ENCODE data around the gene CCSER1.
"Not testable (repeated sequence)": the region's sequence is repeated elsewhere in the genome, so short reads cannot be mapped to it uniquely, and the experiment has no call there.

CCSER1 gene

DNA sequence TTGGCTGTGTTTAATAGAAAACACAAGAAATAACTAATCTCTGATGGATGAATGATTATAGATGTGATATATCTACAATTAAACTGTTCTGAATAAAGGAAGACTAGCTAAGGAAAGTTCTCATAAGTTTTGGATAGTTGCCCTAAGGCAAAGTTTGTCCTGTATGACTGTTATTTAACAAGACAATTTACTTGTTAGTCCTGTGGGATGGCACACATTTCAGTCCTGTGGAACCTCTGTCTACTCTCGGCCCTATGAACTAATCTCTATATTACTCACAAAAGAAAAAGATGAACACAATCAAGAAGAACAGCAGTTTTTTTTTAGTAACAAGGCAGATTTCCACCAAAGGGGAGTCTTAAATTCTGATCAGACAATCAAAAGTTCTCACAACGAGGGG, 314.6 kb downstream of the CCSER1 start:
- DNase-seq: no peak

DNA sequence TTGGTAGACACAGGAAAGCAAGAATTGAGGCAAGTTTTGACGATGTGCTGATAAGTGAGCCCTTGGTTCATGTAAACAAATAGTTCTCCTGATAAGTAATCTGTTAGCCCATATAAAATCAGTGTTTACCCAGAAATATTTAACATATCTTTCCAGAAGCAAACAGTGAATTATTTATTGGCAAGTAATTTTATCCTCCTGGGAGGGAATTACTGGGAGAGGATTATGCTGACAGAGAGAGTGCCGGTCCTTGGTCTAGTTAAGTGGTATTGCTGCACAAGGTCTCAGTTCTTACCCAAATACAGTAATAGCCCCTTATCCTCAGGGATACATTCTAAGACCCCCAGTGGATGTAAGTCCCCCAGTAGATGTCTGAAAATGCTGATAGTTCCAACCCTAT, 315.4 kb downstream of the CCSER1 start:
- no peak for DNase-seq

DNA sequence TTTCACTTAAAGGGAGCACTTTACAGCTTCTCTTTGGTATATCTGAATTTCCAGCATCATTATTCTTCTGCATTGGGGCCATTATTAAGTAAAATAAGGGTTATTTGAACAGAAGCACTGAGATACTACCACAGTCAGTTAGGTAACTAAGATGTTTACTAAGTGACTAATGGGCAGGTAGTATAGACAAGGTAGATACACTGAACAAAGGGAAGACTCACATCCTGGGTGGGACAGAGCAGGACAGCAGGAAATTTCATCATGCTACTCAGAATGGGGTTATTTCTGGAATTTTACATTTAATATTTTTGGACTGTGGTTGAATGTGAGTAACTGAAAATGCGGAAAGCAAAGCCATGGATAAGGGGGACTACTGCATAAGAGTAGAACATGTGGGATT, 316.0 kb downstream of the CCSER1 start:
- DNase-seq: no peak

GRCh38 chr4:90444904-90445303, 317.7 kb downstream of the CCSER1 start:
- DNase-seq: no peak

GRCh38 chr4:90445380-90445779, 318.2 kb downstream of the CCSER1 start:
- DNase-seq: no peak

DNA sequence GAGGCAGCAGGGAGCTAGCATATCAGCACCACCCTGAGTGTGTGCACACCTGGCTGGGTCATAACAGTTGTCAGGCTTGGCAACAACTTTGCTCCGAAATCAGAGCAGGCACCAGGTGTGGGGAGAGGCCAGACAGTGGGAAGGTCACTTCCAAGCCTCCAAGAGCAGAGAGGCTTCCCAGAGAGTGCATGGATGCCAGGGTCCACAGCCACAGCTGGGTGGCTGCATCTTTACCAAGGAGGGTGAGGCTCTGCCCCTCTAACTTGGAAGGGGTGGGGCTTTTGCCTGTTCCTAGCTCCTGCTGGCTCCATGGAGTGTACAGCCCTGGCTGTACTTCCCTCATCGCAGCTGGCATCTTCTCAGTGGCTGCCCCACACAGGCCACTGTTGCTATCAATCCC, 322.4 kb downstream of the CCSER1 start:
- DNase-seq: no peak

DNA sequence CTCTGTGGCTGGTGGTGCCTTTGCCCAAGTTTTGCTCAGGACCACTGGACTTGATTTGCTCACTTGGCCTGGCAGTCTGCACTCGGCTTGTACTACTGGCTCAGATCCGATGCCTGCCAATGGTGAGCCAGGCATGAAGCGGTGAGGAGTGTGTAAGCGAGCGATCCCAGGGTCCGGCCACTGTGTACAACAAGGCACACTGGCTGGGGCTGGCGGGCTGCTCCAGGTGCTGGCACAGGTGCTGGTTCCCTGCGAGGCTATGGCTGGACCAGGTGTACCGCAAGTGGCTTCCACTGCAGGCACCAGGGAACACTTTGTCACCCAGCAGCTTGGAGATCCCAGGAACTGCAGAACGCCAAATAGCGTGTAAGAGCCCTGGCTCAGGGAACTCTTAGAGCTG, 329.7 kb downstream of the CCSER1 start:
- DNase-seq: no peak

GRCh38 chr4:90457817-90458216, 330.6 kb downstream of the CCSER1 start:
- no peak for DNase-seq

- DNase-seq: no peak
These were observed 331.4 kb downstream of the CCSER1 start for GRCh38 chr4:90458576-90458975.

- no peak for DNase-seq
These were observed 347.3 kb downstream of the CCSER1 start for GRCh38 chr4:90474484-90474883.

DNA sequence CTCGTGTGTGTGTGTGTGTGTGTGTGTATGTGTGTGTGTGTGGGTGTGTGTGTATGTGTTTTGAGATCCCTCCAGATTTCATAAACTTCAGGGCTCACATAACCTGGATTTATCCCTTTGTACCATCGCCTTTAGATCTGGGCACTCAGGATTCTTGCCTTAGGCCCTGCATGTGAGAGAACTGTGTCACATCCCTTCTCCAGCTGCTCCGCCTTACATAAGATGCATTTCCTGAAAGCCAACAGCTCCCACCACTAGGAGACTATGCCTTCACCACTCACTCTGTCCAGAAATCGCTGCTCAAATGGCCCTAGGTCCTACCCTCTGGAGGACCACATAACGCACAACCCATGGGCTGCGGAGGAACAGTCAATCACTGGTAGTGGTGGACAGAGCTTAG, 348.8 kb downstream of the CCSER1 start:
- no peak for DNase-seq

DNA sequence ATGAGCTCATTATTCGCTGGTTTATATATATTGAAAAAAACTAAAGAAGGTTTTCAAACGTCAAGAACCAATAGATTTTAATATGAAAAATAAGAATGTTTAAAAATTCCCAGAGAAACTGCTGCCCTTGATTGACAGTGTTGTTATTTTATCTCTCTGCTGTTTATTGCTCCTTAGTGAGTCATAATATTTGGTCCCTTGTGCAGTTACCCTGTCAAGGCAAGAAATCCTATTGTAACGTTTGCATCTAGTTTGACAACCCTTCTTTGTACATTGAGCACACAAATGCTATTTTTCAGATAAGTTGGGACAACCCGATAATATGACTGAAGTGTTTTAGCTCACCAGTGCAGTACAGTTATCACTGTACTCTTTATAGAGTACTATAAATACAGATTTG, 349.4 kb downstream of the CCSER1 start:
- no peak for DNase-seq

GRCh38 chr4:90484894-90485293, 357.7 kb downstream of the CCSER1 start:
- not testable (repeated sequence) for DNase-seq

GRCh38 chr4:90486346-90486745, 359.2 kb downstream of the CCSER1 start:
- DNase-seq: no peak

- DNase-seq: no peak
These were observed 368.0 kb downstream of the CCSER1 start for GRCh38 chr4:90495211-90495610.

DNA sequence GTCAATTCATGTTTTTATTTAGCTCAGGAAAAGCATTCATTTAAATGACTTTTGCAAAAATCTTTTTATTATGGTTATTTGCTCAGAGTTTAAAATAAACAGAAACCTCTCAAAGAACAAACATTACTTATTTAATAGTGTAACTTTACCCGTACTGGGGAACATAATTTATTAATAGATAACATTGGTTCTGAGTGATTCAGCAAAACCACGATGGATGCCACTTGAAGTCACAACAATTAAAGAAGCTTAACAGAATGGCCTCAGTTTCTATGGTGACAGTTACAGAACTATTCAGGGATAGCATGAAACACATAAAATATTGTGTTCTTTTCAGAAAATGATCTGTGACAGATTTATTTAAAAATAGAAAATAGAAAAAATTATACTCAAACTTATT, 368.7 kb downstream of the CCSER1 start:
- no peak for DNase-seq

GRCh38 chr4:90498175-90498574, 371.0 kb downstream of the CCSER1 start:
- no peak for DNase-seq

DNA sequence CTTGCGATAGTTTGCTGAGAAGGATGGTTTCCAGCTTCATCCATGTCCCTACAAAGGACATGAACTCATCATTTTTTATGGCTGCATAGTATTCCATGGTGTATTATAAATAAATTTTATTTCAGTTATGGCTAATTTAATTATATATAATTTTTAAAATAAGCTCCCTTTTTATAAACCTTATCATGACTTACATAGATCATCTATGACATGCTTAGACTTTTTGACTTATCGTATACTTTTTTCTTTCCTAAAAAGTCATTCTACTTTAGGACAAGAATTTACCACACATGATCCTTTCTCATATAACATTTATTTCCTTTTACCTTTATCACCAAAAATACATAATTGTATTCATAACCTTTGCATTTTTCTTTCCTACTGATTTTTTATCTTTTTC, 376.5 kb downstream of the CCSER1 start:
- DNase-seq: no peak

DNA sequence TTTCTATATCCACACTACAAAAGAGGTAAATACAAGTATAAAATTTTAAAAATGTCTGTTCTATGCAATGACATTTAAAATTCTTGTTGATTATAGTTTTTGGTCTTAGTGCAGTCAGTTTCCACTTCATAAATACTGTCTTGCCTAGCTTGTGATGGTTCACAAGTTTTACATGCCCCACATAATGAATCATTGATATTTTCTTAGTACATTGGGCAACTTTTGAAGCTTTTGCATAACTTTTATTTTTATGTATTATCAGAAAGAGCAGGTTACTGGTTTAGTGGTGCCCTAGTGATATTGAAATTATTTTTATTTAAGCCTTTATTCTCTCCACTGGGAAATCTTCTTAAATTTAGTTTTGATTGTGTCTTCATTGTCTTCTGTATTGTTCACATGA, 388.0 kb downstream of the CCSER1 start:
- DNase-seq: no peak

GRCh38 chr4:90528551-90528950, 401.4 kb downstream of the CCSER1 start:
- no peak for DNase-seq

DNA sequence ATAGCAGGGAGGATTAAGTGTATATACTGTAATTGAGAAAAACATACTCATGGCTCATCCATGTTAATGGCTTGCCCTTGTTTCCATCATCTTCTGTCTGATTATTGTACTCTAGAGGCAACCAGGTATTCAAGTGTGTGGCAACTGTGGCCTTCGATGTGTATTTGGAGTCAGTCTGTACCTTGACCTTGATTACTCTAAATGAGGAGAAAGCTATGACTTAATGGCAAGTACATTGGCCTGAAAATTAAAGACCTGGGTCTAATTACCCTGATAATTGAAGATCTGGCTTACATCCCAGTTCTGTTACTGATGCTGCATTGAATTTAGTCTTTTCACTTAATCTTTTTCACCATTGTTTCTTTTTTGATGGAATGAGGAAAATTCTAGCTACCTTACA, 409.2 kb downstream of the CCSER1 start:
- no peak for DNase-seq

- DNase-seq: no peak
These were observed 410.3 kb downstream of the CCSER1 start for GRCh38 chr4:90537491-90537890.

GRCh38 chr4:90540536-90540935, 413.3 kb downstream of the CCSER1 start:
- no peak for DNase-seq

DNA sequence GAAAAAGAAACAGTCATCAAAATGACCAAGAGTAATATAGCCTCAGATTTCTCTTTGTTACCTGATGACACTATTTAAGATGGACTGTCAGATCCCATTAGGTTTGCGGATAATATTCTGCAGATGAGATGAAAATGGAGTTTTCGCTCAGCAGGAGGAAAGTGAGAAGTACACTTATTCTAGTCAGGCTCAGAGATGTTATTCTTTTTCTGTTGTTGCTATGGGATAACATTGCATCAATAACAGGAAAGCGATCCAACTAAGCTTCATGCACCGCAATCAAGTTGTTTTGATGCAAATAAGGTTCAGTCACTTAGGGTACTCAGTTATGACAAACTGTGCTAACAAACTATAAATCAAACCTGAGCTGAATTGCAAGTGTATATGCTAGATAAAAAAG, 415.0 kb downstream of the CCSER1 start:
- DNase-seq: no peak

Measured in hypothalamus (tissue), 51 donors.